ENCODE measurements around the gene RAD51B. TPM values are rescaled to one million over a fixed set of nuclear protein-coding genes. Genes with fewer than 3 reads are reported as not detected.

Gene RAD51B
- total RNA-seq, 1 experiment from 2014 or later, result 20.0 TPM

DNA sequence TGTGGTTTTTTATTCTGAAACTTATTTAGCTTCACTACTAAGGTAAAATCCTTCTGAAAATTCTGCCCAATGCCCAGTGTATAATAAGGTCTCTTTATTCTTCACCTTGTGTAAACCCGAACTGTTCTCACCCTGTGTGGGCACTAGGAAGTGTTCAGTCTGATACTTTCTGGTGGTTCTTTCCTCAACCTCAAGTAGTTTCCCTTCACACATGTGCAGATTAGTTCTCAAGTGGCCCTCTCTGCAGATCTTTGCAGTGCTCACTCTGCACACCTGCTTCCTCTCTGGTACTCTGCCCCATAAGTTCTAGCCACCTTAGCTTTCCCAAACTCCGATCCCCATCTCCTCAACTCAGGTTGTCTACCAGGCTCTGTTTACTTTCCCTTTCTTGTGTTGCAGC is 61.6 kb downstream of the RAD51B start (continued):
- TF ChIP-seq EGR1 (IDR thresholded peaks at IDR 0.05; ENCODE audit: low read depth) (no peak), POLR2A (IDR thresholded peaks at IDR 0.05; ENCODE audit: borderline replicate concordance, extremely low read depth, insufficient read depth, insufficient read length) (no peak)

DNA sequence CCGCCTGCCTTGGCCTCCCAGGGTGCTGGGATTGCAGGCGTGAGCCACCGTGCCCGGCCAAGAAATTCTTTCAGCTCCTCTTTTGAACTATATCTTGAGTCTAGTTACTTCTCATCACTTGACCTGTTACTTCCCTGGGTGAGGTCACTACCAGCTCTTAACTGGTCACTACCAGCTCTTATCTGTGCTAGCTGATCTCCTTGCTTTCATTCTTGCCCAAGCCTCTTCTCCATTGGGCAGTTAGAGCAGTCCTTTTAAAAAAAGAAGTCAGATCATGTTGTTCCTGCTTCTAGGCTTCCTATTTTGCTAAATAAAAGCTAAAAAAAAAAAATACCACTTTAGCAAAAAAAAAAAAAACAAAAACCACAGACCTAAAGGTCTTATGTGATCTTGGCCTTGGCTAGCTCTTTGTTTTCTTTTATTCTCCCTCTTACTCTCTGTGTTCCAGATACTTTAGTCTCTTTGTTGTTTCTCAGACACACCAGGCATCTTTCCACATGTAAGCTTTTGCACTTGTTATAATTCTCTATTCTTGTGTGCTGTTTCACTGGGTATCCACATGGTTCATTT is 63.5 kb downstream of the RAD51B start:
- no peak for ATAC-seq
- Histone ChIP-seq H2AFZ (ENCODE audit: low read depth, low read length, poor library complexity, severe bottlenecking) (no peak overlapping the region), H3K4me3 (replicated peaks in 1 of 2; ENCODE audit: low read depth in 1 of 2, low read length in 2 of 2) (no peak overlapping the region), H3K79me2 (ENCODE audit: insufficient read depth, low read length) (no peaks in the 10 kb centered on the region), H3K36me3 (ENCODE audit: control insufficient read depth in 1 of 2, insufficient read depth in 2 of 2, low read length in 2 of 2) (no peaks in the 10 kb centered on the region; a peak in 1 of 4 replicates), H3K9ac (ENCODE audit: low read length) (no peak overlapping the region), H3K4me1 (ENCODE audit: control insufficient read depth in 1 of 2, insufficient read depth in 2 of 2, low read length in 2 of 2) (no peaks in the 10 kb centered on the region; a peak in 1 of 4 replicates), H3K9me2 (ENCODE audit: insufficient read depth) (no peaks in the 10 kb centered on the region), H3K27ac (ENCODE audit: low read depth, low read length) (no peak overlapping the region), H4K20me1 (ENCODE audit: insufficient read depth) (no peaks in the 10 kb centered on the region), H3K9me3 (ENCODE audit: control insufficient read depth in 1 of 2, insufficient read depth in 1 of 2, low read depth in 1 of 2, low read length in 2 of 2) (no peaks in the 10 kb centered on the region), H3K4me2 (ENCODE audit: low read length) (no peak overlapping the region), H3K27me3 (ENCODE audit: insufficient read depth, low read length) (no peaks in the 10 kb centered on the region)
- DNase-seq (ENCODE audit: low read depth, low spot score), result no peak
- TF ChIP-seq, protein P1, sequence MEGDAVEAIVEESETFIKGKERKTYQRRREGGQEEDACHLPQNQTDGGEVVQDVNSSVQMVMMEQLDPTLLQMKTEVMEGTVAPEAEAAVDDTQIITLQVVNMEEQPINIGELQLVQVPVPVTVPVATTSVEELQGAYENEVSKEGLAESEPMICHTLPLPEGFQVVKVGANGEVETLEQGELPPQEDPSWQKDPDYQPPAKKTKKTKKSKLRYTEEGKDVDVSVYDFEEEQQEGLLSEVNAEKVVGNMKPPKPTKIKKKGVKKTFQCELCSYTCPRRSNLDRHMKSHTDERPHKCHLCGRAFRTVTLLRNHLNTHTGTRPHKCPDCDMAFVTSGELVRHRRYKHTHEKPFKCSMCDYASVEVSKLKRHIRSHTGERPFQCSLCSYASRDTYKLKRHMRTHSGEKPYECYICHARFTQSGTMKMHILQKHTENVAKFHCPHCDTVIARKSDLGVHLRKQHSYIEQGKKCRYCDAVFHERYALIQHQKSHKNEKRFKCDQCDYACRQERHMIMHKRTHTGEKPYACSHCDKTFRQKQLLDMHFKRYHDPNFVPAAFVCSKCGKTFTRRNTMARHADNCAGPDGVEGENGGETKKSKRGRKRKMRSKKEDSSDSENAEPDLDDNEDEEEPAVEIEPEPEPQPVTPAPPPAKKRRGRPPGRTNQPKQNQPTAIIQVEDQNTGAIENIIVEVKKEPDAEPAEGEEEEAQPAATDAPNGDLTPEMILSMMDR (IDR thresholded peaks at IDR 0.05 in 2 of 3, conservative IDR thresholded peaks at IDR 0.05 in 1 of 3; ENCODE audit: borderline replicate concordance in 1 of 3, insufficient read depth in 1 of 3, low read depth in 2 of 3, low read length in 2 of 3), result no peak
- TF ChIP-seq, protein P2, sequence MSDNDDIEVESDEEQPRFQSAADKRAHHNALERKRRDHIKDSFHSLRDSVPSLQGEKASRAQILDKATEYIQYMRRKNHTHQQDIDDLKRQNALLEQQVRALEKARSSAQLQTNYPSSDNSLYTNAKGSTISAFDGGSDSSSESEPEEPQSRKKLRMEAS (IDR thresholded peaks at IDR 0.05), result no peak
- TF ChIP-seq SP1 (IDR thresholded peaks at IDR 0.05; ENCODE audit: low read depth) (no peak), CEBPB (IDR thresholded peaks at IDR 0.05; ENCODE audit: low read depth) (no peak), CBX3 (IDR thresholded peaks at IDR 0.05; ENCODE audit: low read depth) (no peak), TCF7L2 (IDR thresholded peaks at IDR 0.05; ENCODE audit: borderline replicate concordance, extremely low read depth, insufficient read depth, insufficient read length) (no peak), FOSL1 (IDR thresholded peaks at IDR 0.05; ENCODE audit: low read depth) (no peak)
- intact Hi-C loops (cut with micrococcal nuclease), result loop anchor here (1.0 kb wide), 1 partner anchor 933 kb away; no protein-coding TSS in a partner anchor
- ChIA-PET POLR2A (interaction anchor here (0.6 to 0.7 kb wide), 3 partner anchors 21 to 95 kb away, joined by 4 read pairs; partner anchors contain the start of gene ZFYVE26), RAD21 (ENCODE audit: low non-redundant PET in 1 of 2, low total read pairs in 2 of 2, uncharacterized antibody in 2 of 2, unreplicated experiment in 2 of 2) (no interaction called here), CTCF (interaction anchor here (0.7 to 2.3 kb wide), 6 partner anchors 11 to 961 kb away, joined by 3 to 8 read pairs (median 4); no protein-coding TSS in a partner anchor)
- BruUV-seq (replicated peaks), result no TSS peak

Data from HCT116 (cell line).